Tibial artery (tissue), 4 donors: ENCODE measurements around the gene BTBD9.
A peak's percentile ranks its signal among the peaks of the same experiment; 100 is the strongest.

Source experiments
- DNase-seq, 2 donors: peaks; one replicate each; pipeline ENCODE4 v3.0.0-alpha.2; 2019
- H3K27ac ChIP-seq, 2 donors: fragments of 200-600 bp; sonication (generic) in 1 of 2; 1 replicate in 1 of 2; 2 replicates in 1 of 2; pipeline ENCODE4 v1.5.1; 2018 to 2019; ENCODE audit warnings: mild to moderate bottlenecking in 1 of 2
- H3K27me3 ChIP-seq, 2 donors: fragments of 200-600 bp; sonication (generic) in 1 of 2; one replicate each; pipeline versions ENCODE4 v1.5.1 to v1.6.0; 2016 to 2019
- H3K36me3 ChIP-seq, 3 donors: fragments of 200-600 bp; sonication (generic) in 2 of 3; one replicate each; pipeline ENCODE4 v1.5.1; 2016 to 2019; ENCODE audit warnings: mild to moderate bottlenecking in 2 of 3
- H3K4me1 ChIP-seq, 4 donors: fragments of 200-600 bp; sonication (generic) in 2 of 4; 1 replicate in 3 of 4; 2 replicates in 1 of 4; pipeline ENCODE4 v1.5.1; 2016 to 2019
- H3K4me3 ChIP-seq, 2 donors: fragments of 200-600 bp; sonication (generic) in 1 of 2; 1 replicate in 1 of 2; 2 replicates in 1 of 2; pipeline ENCODE4 v1.5.1; 2018 to 2019; ENCODE audit warnings: mild to moderate bottlenecking in 2 of 2
- H3K9me3 ChIP-seq, 3 donors: fragments of 200-600 bp; sonication (generic) in 1 of 3; one replicate each; pipeline ENCODE4 v1.5.1; 2016 to 2019
- intact Hi-C: fragments of 100-400 bp; cut with DNase I; formaldehyde crosslinking; loops from one replicate; pipeline ENCODE4 v1.15.0; 2023; ENCODE audit warnings: low total_unique reads
- TF ChIP-seq, protein P1 (sequence below), 2 experiments: fragments of 200-600 bp in 1 of 2; fragments of 450-650 bp in 1 of 2; IDR thresholded peaks; one replicate each; pipeline ENCODE4 v1.5.1; 2017 to 2019; ENCODE audit warnings: antibody characterized with exemption in 2 of 2, mild to moderate bottlenecking in 1 of 2, moderate library complexity in 1 of 2

Gene BTBD9

GRCh38 chr6:38639498-38640215 is at the start of gene BTBD9:
Gene BTBD9 (minus strand): TSS chr6:38639929.
- TF ChIP-seq, protein P1, sequence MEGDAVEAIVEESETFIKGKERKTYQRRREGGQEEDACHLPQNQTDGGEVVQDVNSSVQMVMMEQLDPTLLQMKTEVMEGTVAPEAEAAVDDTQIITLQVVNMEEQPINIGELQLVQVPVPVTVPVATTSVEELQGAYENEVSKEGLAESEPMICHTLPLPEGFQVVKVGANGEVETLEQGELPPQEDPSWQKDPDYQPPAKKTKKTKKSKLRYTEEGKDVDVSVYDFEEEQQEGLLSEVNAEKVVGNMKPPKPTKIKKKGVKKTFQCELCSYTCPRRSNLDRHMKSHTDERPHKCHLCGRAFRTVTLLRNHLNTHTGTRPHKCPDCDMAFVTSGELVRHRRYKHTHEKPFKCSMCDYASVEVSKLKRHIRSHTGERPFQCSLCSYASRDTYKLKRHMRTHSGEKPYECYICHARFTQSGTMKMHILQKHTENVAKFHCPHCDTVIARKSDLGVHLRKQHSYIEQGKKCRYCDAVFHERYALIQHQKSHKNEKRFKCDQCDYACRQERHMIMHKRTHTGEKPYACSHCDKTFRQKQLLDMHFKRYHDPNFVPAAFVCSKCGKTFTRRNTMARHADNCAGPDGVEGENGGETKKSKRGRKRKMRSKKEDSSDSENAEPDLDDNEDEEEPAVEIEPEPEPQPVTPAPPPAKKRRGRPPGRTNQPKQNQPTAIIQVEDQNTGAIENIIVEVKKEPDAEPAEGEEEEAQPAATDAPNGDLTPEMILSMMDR (IDR thresholded peaks at IDR 0.05), result peak in 1 of 2 experiments; percentile 13
- H3K36me3 ChIP-seq, result no peaks in the 10 kb centered on the region
- H3K27me3 ChIP-seq, result no peaks in the 10 kb centered on the region
- H3K27ac ChIP-seq, result peak within 1 kb of the TSS; percentile 91 to 94
- peaks cover 0 to 19% (median 10%) of the 10 kb centered on the region in 4 donors for H3K4me1 ChIP-seq
- H3K4me3 ChIP-seq, result peak within 1 kb of the TSS; percentile 77 to 86
- intact Hi-C loops, result loop anchor here (10.0 kb wide), 1 partner anchor 65 kb away; the partner anchor contains the start of gene GLO1
- peak; percentile 76 to 87 for DNase-seq
- no peaks in the 10 kb centered on the region for H3K9me3 ChIP-seq

- no peak for DNase-seq
- no peak overlapping the region for H3K4me3 ChIP-seq
- H3K9me3 ChIP-seq, result no peaks in the 10 kb centered on the region
- intact Hi-C loops, result no loop called here
- H3K27ac ChIP-seq, result no peak overlapping the region
- H3K27me3 ChIP-seq, result no peaks in the 10 kb centered on the region
- H3K36me3 ChIP-seq, result peaks cover 0 to 7% (median 4%) of the 10 kb centered on the region in 3 donors
- H3K4me1 ChIP-seq, result peaks cover 0 to 29% (median 2%) of the 10 kb centered on the region in 4 donors
- TF ChIP-seq, protein P1 (IDR thresholded peaks at IDR 0.05), result no peak
Observed at GRCh38 chr6:38688579-38689087, 48.9 kb upstream of the BTBD9 start.

GRCh38 chr6:38687549-38687948 is 47.8 kb upstream of the BTBD9 start:
- Histone ChIP-seq H3K27me3 (no peaks in the 10 kb centered on the region), H3K27ac (peak overlapping the region in 1 of 2 donors; percentile 51), H3K36me3 (peaks cover 0 to 15% (median 13%) of the 10 kb centered on the region in 3 donors), H3K9me3 (no peaks in the 10 kb centered on the region), H3K4me1 (peaks cover 0 to 29% (median 2%) of the 10 kb centered on the region in 4 donors), H3K4me3 (no peak overlapping the region)
- intact Hi-C loops, result no loop called here
- TF ChIP-seq, protein P1 (IDR thresholded peaks at IDR 0.05), result no peak
- no peak for DNase-seq

- Histone ChIP-seq H3K27me3 (no peaks in the 10 kb centered on the region), H3K27ac (peak overlapping the region in 1 of 2 donors; percentile 51), H3K36me3 (peaks cover 0 to 20% (median 16%) of the 10 kb centered on the region in 3 donors), H3K4me1 (peaks cover 0 to 29% (median 2%) of the 10 kb centered on the region in 4 donors), H3K4me3 (no peak overlapping the region), H3K9me3 (no peaks in the 10 kb centered on the region)
- intact Hi-C loops, result no loop called here
- TF ChIP-seq, protein P1 (IDR thresholded peaks at IDR 0.05), result no peak
- DNase-seq, result no peak
Observed at GRCh38 chr6:38687043-38687353, 47.3 kb upstream of the BTBD9 start.

- peaks cover 5 to 22% (median 20%) of the 10 kb centered on the region in 3 donors for H3K36me3 ChIP-seq
- intact Hi-C loops, result no loop called here
- DNase-seq, result no peak
- no peak overlapping the region for H3K4me3 ChIP-seq
- H3K9me3 ChIP-seq, result no peaks in the 10 kb centered on the region
- peak overlapping the region; percentile 17 to 51 for H3K27ac ChIP-seq
- no peaks in the 10 kb centered on the region for H3K27me3 ChIP-seq
- TF ChIP-seq, protein P1 (IDR thresholded peaks at IDR 0.05), result no peak
- H3K4me1 ChIP-seq, result peaks cover 0 to 29% (median 2%) of the 10 kb centered on the region in 4 donors
Observed at GRCh38 chr6:38686270-38687042, 46.7 kb upstream of the BTBD9 start.
